Retinal pigment epithelial cell (primary cell): ENCODE data around the gene TMEM219.

Experiments
- DNase-seq: peaks from one replicate; pipeline ENCODE4 v3.0.0-alpha.2; 2010; ENCODE audit warnings: low read depth
- H3K4me3 ChIP-seq: 2 replicates; pipeline ENCODE4 v1.5.1; 2011; ENCODE audit warnings: mild to moderate bottlenecking, low read length, control low read depth, moderate library complexity
- CTCF ChIP-seq: conservative IDR thresholded peaks from 2 replicates; pipeline ENCODE4 v1.5.1; 2011; ENCODE audit warnings: low read depth, low read length, control low read depth, inconsistent platforms

TMEM219 gene

GRCh38 chr16:29987371-29988085 is 25.6 kb downstream of the TMEM219 start:
- DNase-seq = no peak
- no peak for TF ChIP-seq CTCF
- no peak overlapping the region for H3K4me3 ChIP-seq

GRCh38 chr16:29988346-29989075 is 26.6 kb downstream of the TMEM219 start:
- no peak for DNase-seq

GRCh38 chr16:29989111-29989858 is 27.4 kb downstream of the TMEM219 start:
- no peak overlapping the region for H3K4me3 ChIP-seq
- no peak for TF ChIP-seq CTCF
- no peak for DNase-seq

More at GRCh38 chr16:29988346-29989075, 26.6 kb downstream of the TMEM219 start:
- TF ChIP-seq CTCF = no peak
- no peak overlapping the region for H3K4me3 ChIP-seq

- DNase-seq = no peak
- no peak for TF ChIP-seq CTCF
- H3K4me3 ChIP-seq = no peak overlapping the region
These were observed 28.2 kb downstream of the TMEM219 start for GRCh38 chr16:29990034-29990433.

- H3K4me3 ChIP-seq = no peak overlapping the region
- no peak for DNase-seq
- TF ChIP-seq CTCF = no peak
These were observed 29.1 kb downstream of the TMEM219 start for GRCh38 chr16:29990883-29991570.

- no peak overlapping the region for H3K4me3 ChIP-seq
- no peak for DNase-seq
- no peak for TF ChIP-seq CTCF
These were observed 29.7 kb downstream of the TMEM219 start for GRCh38 chr16:29991571-29991904.
